CD4-positive, alpha-beta T cell (primary cell): ENCODE data around the gene SHISA7. TPM values are rescaled to one million over a fixed set of nuclear protein-coding genes. Genes with fewer than 3 reads are reported as not detected.

Experiments used
- ATAC-seq: fragments of 200-7000 bp; cut with Tn5 transposase; one replicate; pipeline ENCODE4 v1.10.0; 2022; ENCODE audit warnings: mild to moderate bottlenecking; ENCODE audit not compliant: poor library complexity
- CTCF ChIA-PET: fragments of 350-600 bp; sonication (Branson Sonifier 250); formaldehyde crosslinking; loops from one replicate; lab custom pipeline; 2021; ENCODE audit warnings: antibody characterized with exemption, inconsistent platforms; lab: Charles Lee
- POLR2A ChIA-PET: fragments of 350-600 bp; sonication (Branson Sonifier 250); formaldehyde crosslinking; loops from one replicate; lab custom pipeline; 2021; ENCODE audit warnings: antibody characterized with exemption, inconsistent platforms; lab: Charles Lee
- DNase-seq, 14 experiments: peaks; one replicate each; pipeline ENCODE4 v3.0.0-alpha.2; 2013 to 2020; ENCODE audit warnings: mixed read lengths in 2 of 14
- H3K27ac ChIP-seq, 2 donors: one replicate each; pipeline versions ENCODE4 v1.5.1 to v1.7.0; 2013; ENCODE audit warnings: low read length in 2 of 2, low read depth in 1 of 2, mild to moderate bottlenecking in 1 of 2
- H3K27me3 ChIP-seq, 2 experiments: 1 replicate in 1 of 2; 2 replicates in 1 of 2; pipeline versions ENCODE4 v1.6.1 to v1.7.0; 2013; ENCODE audit warnings: low read length in 2 of 2, control low read depth in 1 of 2, mild to moderate bottlenecking in 1 of 2, moderate library complexity in 1 of 2; ENCODE audit not compliant: insufficient read depth in 2 of 2, control insufficient read depth in 1 of 2
- H3K36me3 ChIP-seq: one replicate; pipeline ENCODE4 v1.6.1; 2013; ENCODE audit warnings: low read length, control low read depth; ENCODE audit not compliant: insufficient read depth
- H3K4me1 ChIP-seq: one replicate; pipeline ENCODE4 v1.6.1; 2013; ENCODE audit warnings: low read length, control low read depth; ENCODE audit not compliant: insufficient read depth
- H3K4me3 ChIP-seq: one replicate; pipeline ENCODE4 v1.5.1; 2013; ENCODE audit warnings: mild to moderate bottlenecking, low read length, moderate library complexity
- H3K9me3 ChIP-seq, 2 experiments: 1 replicate in 1 of 2; 2 replicates in 1 of 2; pipeline versions ENCODE4 v1.6.1 to v1.7.0; 2013; ENCODE audit warnings: low read length in 2 of 2, mild to moderate bottlenecking in 2 of 2, control low read depth in 1 of 2, moderate library complexity in 1 of 2; ENCODE audit not compliant: control insufficient read depth in 1 of 2, insufficient read depth in 1 of 2
- H3K27ac Mint-ChIP-seq: one replicate; pipeline ENCODE4 v1.8.0; 2020; ENCODE audit warnings: mixed read lengths
- H3K27me3 Mint-ChIP-seq: one replicate; pipeline ENCODE4 v1.8.0; 2021; ENCODE audit warnings: mixed read lengths
- H3K36me3 Mint-ChIP-seq: one replicate; pipeline ENCODE4 v1.8.0; 2021; ENCODE audit warnings: low read depth, mixed read lengths
- H3K4me1 Mint-ChIP-seq: one replicate; pipeline ENCODE4 v1.8.0; 2021; ENCODE audit warnings: low read depth, mixed read lengths
- H3K4me3 Mint-ChIP-seq: one replicate; pipeline ENCODE4 v1.8.0; 2020; ENCODE audit warnings: mild to moderate bottlenecking, mixed read lengths
- H3K9me3 Mint-ChIP-seq: one replicate; pipeline ENCODE4 v1.8.0; 2020; ENCODE audit warnings: mixed read lengths
- intact Hi-C, 2 experiments: fragments of 100-400 bp; cut with DNase I in 1 of 2; cut with micrococcal nuclease in 1 of 2; formaldehyde crosslinking; loops; one replicate each; pipeline versions ENCODE4 v1.15.1 to v1.9.0; 2023 to 2025; cut with DNase I, micrococcal nuclease
- total RNA-seq, 174 experiments: library from RNA in 2 of 174; stranded (reverse) in 2 of 174; gene quantifications; one replicate each; pipeline ENCODE4 v1.2.3 and lab custom pipeline; 2021 to 2026
- TF ChIP-seq, protein P1 (sequence below): fragments of 200-600 bp; IDR thresholded peaks from one replicate; pipeline ENCODE4 v1.8.0; 2022; ENCODE audit warnings: antibody characterized with exemption, mild to moderate bottlenecking

The SHISA7 gene
- total RNA-seq, 2 experiments from 2014 or later, result not detected

DNA sequence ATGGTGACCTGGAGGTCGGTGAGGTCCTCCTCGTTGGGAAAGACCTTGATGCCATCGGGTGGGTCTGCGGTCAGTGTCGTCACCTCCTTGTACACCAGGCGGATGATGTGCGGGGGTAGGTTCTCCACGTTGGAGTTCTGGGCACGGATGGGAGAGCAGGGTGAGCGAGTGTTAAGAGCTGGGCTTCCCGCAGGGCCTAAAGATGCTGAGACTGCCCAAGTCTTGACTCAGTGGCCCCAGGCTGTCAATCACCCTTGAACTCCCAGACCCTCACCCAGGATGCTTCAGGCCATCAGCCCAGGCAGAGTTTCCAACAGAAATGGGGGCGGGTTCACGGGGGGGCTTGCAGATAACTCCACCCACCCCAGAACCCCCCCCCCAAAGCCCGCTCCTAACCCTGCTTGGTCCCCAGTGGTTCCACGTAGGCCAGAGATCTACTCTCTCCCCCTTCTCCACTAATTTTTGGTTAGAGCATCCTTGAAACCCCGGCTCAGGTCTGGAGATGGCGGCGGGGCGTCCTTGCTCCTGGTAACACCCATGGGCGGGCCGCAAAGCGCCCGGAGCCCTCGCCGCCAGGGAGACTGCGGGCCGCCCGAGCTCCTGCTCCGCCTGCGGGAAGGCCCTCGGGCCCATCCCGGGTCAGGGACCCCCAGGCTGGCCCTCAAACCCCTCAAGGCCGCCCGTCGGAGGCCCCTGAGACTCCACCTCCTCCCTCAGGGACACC, 36.1 kb downstream of the SHISA7 start:
- DNase-seq (peak in 10 of 14 experiments; percentile 11 to 57 (median 24)), ATAC-seq (no peak)
- TF ChIP-seq, protein P1, sequence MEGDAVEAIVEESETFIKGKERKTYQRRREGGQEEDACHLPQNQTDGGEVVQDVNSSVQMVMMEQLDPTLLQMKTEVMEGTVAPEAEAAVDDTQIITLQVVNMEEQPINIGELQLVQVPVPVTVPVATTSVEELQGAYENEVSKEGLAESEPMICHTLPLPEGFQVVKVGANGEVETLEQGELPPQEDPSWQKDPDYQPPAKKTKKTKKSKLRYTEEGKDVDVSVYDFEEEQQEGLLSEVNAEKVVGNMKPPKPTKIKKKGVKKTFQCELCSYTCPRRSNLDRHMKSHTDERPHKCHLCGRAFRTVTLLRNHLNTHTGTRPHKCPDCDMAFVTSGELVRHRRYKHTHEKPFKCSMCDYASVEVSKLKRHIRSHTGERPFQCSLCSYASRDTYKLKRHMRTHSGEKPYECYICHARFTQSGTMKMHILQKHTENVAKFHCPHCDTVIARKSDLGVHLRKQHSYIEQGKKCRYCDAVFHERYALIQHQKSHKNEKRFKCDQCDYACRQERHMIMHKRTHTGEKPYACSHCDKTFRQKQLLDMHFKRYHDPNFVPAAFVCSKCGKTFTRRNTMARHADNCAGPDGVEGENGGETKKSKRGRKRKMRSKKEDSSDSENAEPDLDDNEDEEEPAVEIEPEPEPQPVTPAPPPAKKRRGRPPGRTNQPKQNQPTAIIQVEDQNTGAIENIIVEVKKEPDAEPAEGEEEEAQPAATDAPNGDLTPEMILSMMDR, result no peak
- no peaks in the 10 kb centered on the region for H3K27me3 ChIP-seq
- Mint-ChIP-seq H3K4me1 (peaks cover 29% of the 10 kb centered on the region), H3K36me3 (peaks cover 57% of the 10 kb centered on the region), H3K9me3 (no peaks in the 10 kb centered on the region), H3K27ac (peak overlapping the region; percentile 99), H3K27me3 (no peaks in the 10 kb centered on the region), H3K4me3 (peak overlapping the region; percentile 94)
- H3K36me3 ChIP-seq, result peaks cover 31% of the 10 kb centered on the region
- intact Hi-C loops, result loop anchor here in 1 of 2 experiments (1.0 to 10.0 kb wide), 6 partner anchors 21 to 228 kb away; partner anchors contain the start of genes C19orf85, ISOC2, KMT5C and PPP6R1
- H3K27ac ChIP-seq, result peak overlapping the region; percentile 20 to 96
- peaks cover 34% of the 10 kb centered on the region for H3K4me1 ChIP-seq
- ChIA-PET POLR2A (interaction anchor here (0.6 to 2.7 kb wide), 23 partner anchors 8 to 1270 kb away, joined by 3 to 45 read pairs (median 8); partner anchors contain the start of genes FIZ1, ISOC2, KMT5C and PPP6R1), CTCF (interaction anchor here (1.2 kb wide), 1 partner anchor 246 kb away, joined by 3 read pairs; no protein-coding TSS in a partner anchor)
- H3K9me3 ChIP-seq, result peaks cover 0 to 3% of the 10 kb centered on the region in 2 experiments
- peak overlapping the region; percentile 61 for H3K4me3 ChIP-seq

DNA sequence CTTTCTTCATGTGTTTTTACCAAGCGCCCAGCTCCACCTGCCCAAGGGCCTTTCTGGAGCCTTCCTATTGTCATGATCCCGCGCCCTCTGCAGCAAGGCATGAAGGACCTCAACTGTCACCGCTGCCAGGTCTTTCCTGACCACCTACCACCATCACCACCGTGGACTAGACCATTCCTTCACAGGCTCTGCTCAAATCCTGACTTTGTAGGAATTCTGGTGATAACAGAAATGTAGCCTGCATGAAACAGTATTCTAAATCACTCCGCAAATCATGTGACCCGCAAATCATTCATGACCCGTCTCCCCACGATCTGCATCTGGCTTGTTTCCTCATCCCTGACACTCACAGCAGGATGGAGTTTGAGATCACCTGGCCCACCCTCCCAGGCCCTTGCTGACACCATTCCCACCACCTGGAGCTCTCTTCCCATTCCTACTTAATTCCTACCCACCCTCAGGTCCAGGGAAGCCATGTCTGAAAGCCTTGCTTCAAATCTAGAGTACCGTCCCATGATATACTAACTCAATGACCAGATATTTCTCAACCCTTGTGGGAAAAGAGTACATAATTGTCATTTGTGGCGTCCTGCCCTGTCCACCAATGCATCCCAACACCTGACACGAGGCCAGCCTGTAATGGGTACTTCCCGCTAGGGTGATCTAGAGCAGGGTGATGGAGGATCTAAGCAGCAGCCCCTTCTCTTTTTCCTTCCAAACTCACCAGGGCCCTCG, 36.8 kb downstream of the SHISA7 start:
- ATAC-seq (no peak), DNase-seq (peak in 1 of 14 experiments; percentile 38)
- Histone ChIP-seq H3K4me3 (peak overlapping the region; percentile 61), H3K36me3 (peaks cover 35% of the 10 kb centered on the region), H3K27me3 (no peaks in the 10 kb centered on the region), H3K4me1 (peaks cover 34% of the 10 kb centered on the region), H3K9me3 (peaks cover 0 to 3% of the 10 kb centered on the region in 2 experiments), H3K27ac (no peak overlapping the region)
- ChIA-PET CTCF (interaction anchor here (0.6 kb wide), 1 partner anchor 11 kb away, joined by 3 read pairs; no protein-coding TSS in a partner anchor), POLR2A (interaction anchor here (1.0 to 2.3 kb wide), 8 partner anchors 12 to 152 kb away, joined by 3 to 45 read pairs (median 11); partner anchors contain the start of genes KMT5C, PPP6R1, RPL28 and TMEM238)
- TF ChIP-seq, protein P1, result no peak
- Mint-ChIP-seq H3K36me3 (peaks cover 60% of the 10 kb centered on the region), H3K4me3 (peak overlapping the region; percentile 94), H3K4me1 (peaks cover 29% of the 10 kb centered on the region), H3K9me3 (no peaks in the 10 kb centered on the region), H3K27ac (peak overlapping the region; percentile 99), H3K27me3 (no peaks in the 10 kb centered on the region)
- intact Hi-C loops, result loop anchor here in 1 of 2 experiments (1.0 to 10.0 kb wide), 6 partner anchors 20 to 229 kb away; partner anchors contain the start of genes C19orf85, ISOC2, KMT5C and PPP6R1

DNA sequence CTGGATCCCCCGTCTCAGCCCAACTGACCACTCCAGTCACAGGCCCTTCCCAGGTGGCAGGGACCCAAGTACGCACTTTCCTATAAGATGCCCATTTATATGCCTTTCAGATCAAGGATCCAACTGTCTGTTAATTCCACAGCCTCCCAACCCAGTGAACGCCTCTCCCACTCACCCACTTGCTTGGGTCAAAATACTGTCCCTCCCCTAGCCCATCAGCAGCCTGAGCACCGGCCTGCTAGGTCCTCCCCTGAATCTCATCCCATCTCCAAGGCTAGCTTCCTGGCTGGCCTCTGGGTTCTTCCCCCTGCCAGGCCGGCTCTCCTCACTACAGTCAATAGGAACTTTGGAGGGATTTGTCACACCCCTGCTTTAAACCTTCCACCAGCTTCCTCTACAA, 37.5 kb downstream of the SHISA7 start:
- Mint-ChIP-seq H3K4me3 (peak overlapping the region; percentile 94), H3K4me1 (peaks cover 29% of the 10 kb centered on the region), H3K27ac (peak overlapping the region; percentile 99), H3K36me3 (peaks cover 65% of the 10 kb centered on the region), H3K27me3 (no peaks in the 10 kb centered on the region), H3K9me3 (no peaks in the 10 kb centered on the region)
- Histone ChIP-seq H3K27me3 (no peaks in the 10 kb centered on the region), H3K27ac (no peak overlapping the region), H3K36me3 (peaks cover 39% of the 10 kb centered on the region), H3K9me3 (peaks cover 0 to 3% of the 10 kb centered on the region in 2 experiments), H3K4me1 (peaks cover 34% of the 10 kb centered on the region), H3K4me3 (no peak overlapping the region)
- intact Hi-C loops, result loop anchor here in 1 of 2 experiments (1.0 to 10.0 kb wide), 6 partner anchors 19 to 229 kb away; partner anchors contain the start of genes C19orf85, ISOC2, KMT5C and PPP6R1
- no peak for ATAC-seq
- TF ChIP-seq, protein P1, result no peak
- CTCF ChIA-PET, result interaction anchor here (0.6 kb wide), 1 partner anchor 11 kb away, joined by 3 read pairs; no protein-coding TSS in a partner anchor
- POLR2A ChIA-PET, result interaction anchor here (1.0 to 2.3 kb wide), 3 partner anchors 66 to 146 kb away, joined by 3 to 19 read pairs (median 4); partner anchors contain the start of genes KMT5C and ZNF628
- no peak for DNase-seq
